Amniotic stem cell (primary cell): Measurements from ENCODE around the gene SORCS2.

Source experiments
- DNase-seq: peaks from one replicate; lab custom pipeline; 2025; lab: John Stamatoyannopoulos, UW

Gene SORCS2

GRCh38 chr4:7306021-7306965 is 114.0 kb downstream of the SORCS2 start:
- no peak for DNase-seq

- no peak for DNase-seq
Measured at GRCh38 chr4:7306986-7307385, 114.6 kb downstream of the SORCS2 start.

- no peak for DNase-seq
Measured at GRCh38 chr4:7307394-7308099, 115.2 kb downstream of the SORCS2 start.

GRCh38 chr4:7309181-7309580 is 116.8 kb downstream of the SORCS2 start:
- no peak for DNase-seq

- no peak for DNase-seq
Measured at GRCh38 chr4:7309636-7310390, 117.5 kb downstream of the SORCS2 start.

GRCh38 chr4:7310451-7310850 is 118.1 kb downstream of the SORCS2 start:
- DNase-seq = no peak

GRCh38 chr4:7311205-7311604 is 118.9 kb downstream of the SORCS2 start:
- DNase-seq = no peak

GRCh38 chr4:7312691-7313090 is 120.4 kb downstream of the SORCS2 start:
- DNase-seq = no peak

- DNase-seq = no peak
Measured at GRCh38 chr4:7313347-7313811, 121.0 kb downstream of the SORCS2 start.

- no peak for DNase-seq
Measured at GRCh38 chr4:7313991-7314390, 121.7 kb downstream of the SORCS2 start.

- no peak for DNase-seq
Measured at GRCh38 chr4:7315286-7315685, 122.9 kb downstream of the SORCS2 start.

GRCh38 chr4:7315935-7316334 is 123.6 kb downstream of the SORCS2 start:
- no peak for DNase-seq

GRCh38 chr4:7319024-7319423 is 126.7 kb downstream of the SORCS2 start:
- no peak for DNase-seq

- DNase-seq = no peak
Measured at GRCh38 chr4:7320206-7320797, 128.0 kb downstream of the SORCS2 start.

GRCh38 chr4:7322166-7322991 is 130.0 kb downstream of the SORCS2 start:
- DNase-seq = no peak

- DNase-seq = no peak
Measured at GRCh38 chr4:7323461-7323871, 131.1 kb downstream of the SORCS2 start.

- no peak for DNase-seq
Measured at GRCh38 chr4:7323872-7324650, 131.7 kb downstream of the SORCS2 start.

GRCh38 chr4:7324651-7325121 is 132.3 kb downstream of the SORCS2 start:
- no peak for DNase-seq

- DNase-seq = no peak
Measured at GRCh38 chr4:7325541-7325940, 133.2 kb downstream of the SORCS2 start.

GRCh38 chr4:7326306-7326692 is 134.0 kb downstream of the SORCS2 start:
- DNase-seq = no peak
